ENCODE data around the gene HLTF. TPM values are rescaled to one million over a fixed set of nuclear protein-coding genes. Genes with fewer than 3 reads are reported as not detected.

HLTF gene
- total RNA-seq, 1 experiment from 2014 or later = 73.4 TPM

GRCh38 chr3:149090907-149091306 is 4.6 kb upstream of the HLTF start:
- ChIA-PET CTCF (no interaction called here), RAD21 (ENCODE audit: low non-redundant PET in 1 of 2, low total read pairs in 2 of 2, uncharacterized antibody in 2 of 2, unreplicated experiment in 2 of 2) (no interaction called here), POLR2A (no interaction called here)
- no peaks in the 10 kb centered on the region for H3K36me3 ChIP-seq (ENCODE audit: control insufficient read depth in 1 of 2, insufficient read depth in 2 of 2, low read length in 2 of 2)
- H3K27ac ChIP-seq (ENCODE audit: low read depth, low read length) = no peak overlapping the region
- no peak overlapping the region for H3K4me3 ChIP-seq (replicated peaks in 1 of 2; ENCODE audit: low read depth in 1 of 2, low read length in 2 of 2)
- intact Hi-C loops (cut with micrococcal nuclease) = no loop called here
- H3K4me1 ChIP-seq (ENCODE audit: control insufficient read depth in 1 of 2, insufficient read depth in 2 of 2, low read length in 2 of 2) = peaks cover 0 to 4% of the 10 kb centered on the region in 2 experiments; a peak in 1 of 4 replicates
- BruUV-seq (replicated peaks) = no TSS peak
- ATAC-seq (no peak), DNase-seq (ENCODE audit: low read depth, low spot score) (no peak)
- TF ChIP-seq EZH2phosphoT487 (IDR thresholded peaks at IDR 0.05; ENCODE audit: borderline replicate concordance) = no peak
- no peak for TF ChIP-seq ZBTB33 (IDR thresholded peaks at IDR 0.05; ENCODE audit: extremely low read depth, insufficient replicate concordance, low read length)
- no peak for TF ChIP-seq SIN3A (IDR thresholded peaks at IDR 0.05; ENCODE audit: low read depth)
- no peak for TF ChIP-seq REST (IDR thresholded peaks at IDR 0.05; ENCODE audit: low read depth)
- TF ChIP-seq ATF3 (IDR thresholded peaks at IDR 0.05) = no peak
- no peak for TF ChIP-seq ELF1 (IDR thresholded peaks at IDR 0.05; ENCODE audit: borderline replicate concordance, low read depth)
- no peak for TF ChIP-seq EZH2 (IDR thresholded peaks at IDR 0.05)
- no peak for TF ChIP-seq JUND (IDR thresholded peaks at IDR 0.05)
- no peaks in the 10 kb centered on the region for H3K9me3 ChIP-seq (ENCODE audit: control insufficient read depth in 1 of 2, insufficient read depth in 1 of 2, low read depth in 1 of 2, low read length in 2 of 2)
- no peaks in the 10 kb centered on the region for H3K27me3 ChIP-seq (ENCODE audit: insufficient read depth, low read length)
- no peak overlapping the region for H3K4me2 ChIP-seq (ENCODE audit: low read length)
- no peaks in the 10 kb centered on the region for H4K20me1 ChIP-seq (ENCODE audit: insufficient read depth)
- H3K79me2 ChIP-seq (ENCODE audit: insufficient read depth, low read length) = peaks cover 2% of the 10 kb centered on the region
- H3K9ac ChIP-seq (ENCODE audit: low read length) = no peak overlapping the region
- H2AFZ ChIP-seq (ENCODE audit: low read depth, low read length, poor library complexity, severe bottlenecking) = no peak overlapping the region
- H3K9me2 ChIP-seq (ENCODE audit: insufficient read depth) = no peaks in the 10 kb centered on the region

All from HCT116 (cell line).